Stimulated activated CD8-positive, alpha-beta memory T cell treated with anti-CD3 and anti-CD28 coated beads, Interleukin-12 subunit alpha, Interleukin-12 subunit beta, amount 100 ng/mL, for 1 hour (primary cell): ENCODE data around the gene HEATR5A.
"Not testable (repeated sequence)": the region's sequence is repeated elsewhere in the genome, so short reads cannot be mapped to it uniquely, and the experiment has no call there.

Experiments
- DNase-seq: peaks from one replicate; pipeline ENCODE4 v3.0.0-alpha.2; 2020; ENCODE audit warnings: low read depth

The HEATR5A gene

GRCh38 chr14:31283153-31283552, 137.2 kb downstream of the HEATR5A start:
- no peak for DNase-seq

GRCh38 chr14:31280871-31281220, 139.5 kb downstream of the HEATR5A start:
- no peak for DNase-seq

DNA sequence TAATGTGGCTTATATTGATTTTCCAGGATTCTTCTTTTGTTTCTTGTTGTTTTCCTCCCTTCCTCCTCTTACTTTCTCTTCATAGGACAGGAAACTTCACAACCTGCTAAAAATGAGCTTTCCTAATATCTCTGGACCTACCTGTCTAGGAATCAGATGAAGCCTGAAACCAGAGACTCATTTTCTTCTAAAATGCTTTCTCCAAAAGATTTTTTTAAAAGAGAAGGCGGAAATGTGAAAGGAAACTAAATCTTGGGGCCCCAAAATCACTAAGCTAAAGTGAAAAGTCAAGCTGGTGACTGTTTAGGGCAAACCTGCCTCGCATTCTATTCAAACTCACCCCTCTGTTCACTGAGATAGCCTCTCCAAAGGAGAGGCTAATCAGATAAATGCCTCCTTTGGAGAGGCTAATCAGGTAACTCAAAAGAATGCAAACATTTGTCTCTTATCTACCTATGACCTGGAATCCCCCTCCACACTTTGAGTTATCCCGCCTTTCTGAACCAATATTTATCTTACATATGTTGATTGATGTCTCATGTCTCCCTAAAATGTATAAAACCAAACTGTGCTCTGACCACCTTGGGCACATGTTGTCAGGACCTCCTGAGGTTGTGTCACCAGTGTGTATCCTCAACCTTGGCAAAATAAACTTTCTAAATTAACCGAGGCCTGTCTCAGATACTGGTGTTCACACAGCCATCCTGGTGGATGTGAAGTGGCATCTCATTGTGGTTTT, 140.0 kb downstream of the HEATR5A start:
- DNase-seq, result no peak

DNA sequence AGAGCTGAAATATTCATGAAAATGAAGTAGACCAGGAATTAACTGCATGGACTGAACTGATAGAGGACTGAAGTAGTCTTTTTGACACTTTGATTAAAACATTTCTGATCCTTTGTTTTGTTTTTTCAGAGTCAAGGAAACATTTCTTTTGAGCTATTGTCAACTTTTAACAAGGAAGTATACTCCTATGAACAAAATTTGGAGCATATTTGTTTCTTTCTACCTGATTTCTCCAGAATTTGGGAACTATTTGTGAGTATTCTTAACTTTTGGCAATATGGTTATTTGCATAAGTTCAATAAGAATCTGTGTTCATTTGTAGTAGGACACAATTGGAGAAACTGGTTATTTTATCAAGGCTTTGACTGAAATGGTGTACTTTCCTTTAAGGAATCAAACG, 141.5 kb downstream of the HEATR5A start:
- DNase-seq, result no peak

DNA sequence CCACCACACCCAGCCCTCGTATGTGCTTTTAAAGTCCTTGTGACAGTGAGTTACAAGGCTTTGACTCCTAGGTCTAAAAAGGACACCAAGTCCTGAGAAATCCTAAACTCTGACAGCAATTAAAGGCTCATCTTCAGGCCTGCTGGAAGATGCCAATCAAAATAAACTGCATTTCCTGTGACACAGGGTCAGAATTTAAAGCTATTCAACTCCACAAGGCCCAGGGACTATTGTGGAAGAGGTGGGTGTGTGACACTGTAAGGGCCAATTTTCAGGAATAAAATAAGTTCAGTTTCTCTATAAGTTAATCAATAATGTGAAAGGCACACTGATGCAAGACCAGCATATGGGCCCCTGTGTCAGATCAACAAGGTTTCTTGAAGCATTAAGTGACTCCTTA, 143.3 kb downstream of the HEATR5A start:
- DNase-seq, result no peak

GRCh38 chr14:31276417-31276816, 143.9 kb downstream of the HEATR5A start:
- not testable (repeated sequence) for DNase-seq

DNA sequence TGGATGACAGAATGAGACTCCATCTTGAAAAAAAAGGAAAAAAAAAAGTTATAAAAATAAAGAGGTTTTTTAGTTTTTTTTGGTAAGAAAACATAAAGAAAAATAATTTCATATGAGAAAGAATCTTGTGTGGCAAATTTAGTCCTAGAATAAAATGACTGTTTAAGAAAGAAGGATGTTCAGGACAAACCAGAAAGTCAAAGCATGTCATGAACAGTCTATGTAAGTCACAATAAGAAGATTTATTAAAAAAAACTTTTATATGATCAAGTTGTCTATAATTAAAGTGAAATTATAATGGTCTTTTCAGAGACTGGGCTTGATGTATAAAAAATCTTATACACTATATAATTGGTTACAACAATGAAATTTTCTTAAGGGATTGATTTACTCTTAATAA, 144.6 kb downstream of the HEATR5A start:
- no peak for DNase-seq

DNA sequence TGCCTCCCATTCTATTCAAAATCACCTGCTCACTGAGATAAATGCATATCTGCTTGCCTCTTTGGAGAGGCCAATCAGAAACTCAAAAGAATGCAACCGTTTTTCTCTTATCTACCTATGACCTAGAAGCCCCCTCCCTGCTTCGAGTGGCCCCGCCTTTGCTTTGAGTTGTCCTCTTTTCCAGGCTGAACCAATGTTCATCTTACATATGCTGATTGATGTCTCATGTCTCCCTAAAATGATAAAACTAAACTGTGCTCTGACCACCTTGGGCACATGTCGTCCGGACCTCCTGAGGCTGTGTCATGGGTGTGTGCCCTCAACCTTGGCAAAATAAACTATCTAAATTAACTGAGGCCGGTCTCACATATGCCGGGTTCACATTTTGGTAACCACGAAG, 148.7 kb downstream of the HEATR5A start:
- no peak for DNase-seq

- no peak for DNase-seq
Observed at GRCh38 chr14:31270196-31270772, 150.1 kb downstream of the HEATR5A start.

DNA sequence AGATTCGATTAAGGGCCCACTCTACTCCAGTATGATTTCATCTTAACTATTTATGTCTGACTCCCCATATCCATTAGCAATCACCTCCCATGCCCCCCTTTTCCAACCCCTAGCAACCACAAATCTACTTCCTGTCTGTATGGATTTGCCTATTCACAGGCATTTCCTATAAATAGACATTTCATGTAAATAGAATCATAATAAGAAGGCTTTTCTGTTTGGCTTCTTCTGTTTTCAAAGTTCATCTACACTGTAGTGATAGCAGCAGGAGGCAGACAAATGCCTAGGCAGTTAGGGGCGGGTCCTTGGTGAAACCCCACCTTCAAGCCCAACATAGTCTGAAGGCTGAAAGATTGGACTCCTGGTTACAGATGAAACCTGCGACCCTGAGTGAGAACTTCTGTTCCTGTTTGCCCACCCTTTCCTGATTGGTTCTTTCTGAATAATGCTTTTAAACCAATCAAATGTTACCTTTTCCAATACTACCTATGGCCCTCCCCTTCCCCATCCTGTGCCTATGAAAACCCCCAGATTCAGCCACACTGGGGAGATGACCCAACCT, 150.6 kb downstream of the HEATR5A start:
- DNase-seq, result no peak

DNA sequence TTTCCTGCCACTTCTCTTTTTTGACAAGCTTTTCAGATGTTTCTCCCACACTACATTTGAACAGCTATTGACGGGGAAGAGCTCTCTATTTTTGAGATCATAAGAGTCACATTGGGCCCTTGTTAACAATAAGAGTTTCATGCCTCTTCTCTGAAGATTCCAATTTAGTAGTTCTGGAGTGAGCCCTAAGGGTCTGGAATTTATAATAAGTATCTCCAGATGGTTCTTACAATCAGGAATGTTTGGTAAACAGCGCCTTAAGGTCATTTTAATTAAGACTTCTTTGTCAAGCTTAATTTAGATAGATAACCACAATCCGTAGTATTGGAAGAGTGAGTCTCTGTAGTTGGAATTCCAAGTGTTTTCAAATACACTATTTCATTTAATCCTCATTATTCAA, 152.1 kb downstream of the HEATR5A start:
- DNase-seq, result no peak

GRCh38 chr14:31266437-31267331, 153.7 kb downstream of the HEATR5A start:
- no peak for DNase-seq

DNA sequence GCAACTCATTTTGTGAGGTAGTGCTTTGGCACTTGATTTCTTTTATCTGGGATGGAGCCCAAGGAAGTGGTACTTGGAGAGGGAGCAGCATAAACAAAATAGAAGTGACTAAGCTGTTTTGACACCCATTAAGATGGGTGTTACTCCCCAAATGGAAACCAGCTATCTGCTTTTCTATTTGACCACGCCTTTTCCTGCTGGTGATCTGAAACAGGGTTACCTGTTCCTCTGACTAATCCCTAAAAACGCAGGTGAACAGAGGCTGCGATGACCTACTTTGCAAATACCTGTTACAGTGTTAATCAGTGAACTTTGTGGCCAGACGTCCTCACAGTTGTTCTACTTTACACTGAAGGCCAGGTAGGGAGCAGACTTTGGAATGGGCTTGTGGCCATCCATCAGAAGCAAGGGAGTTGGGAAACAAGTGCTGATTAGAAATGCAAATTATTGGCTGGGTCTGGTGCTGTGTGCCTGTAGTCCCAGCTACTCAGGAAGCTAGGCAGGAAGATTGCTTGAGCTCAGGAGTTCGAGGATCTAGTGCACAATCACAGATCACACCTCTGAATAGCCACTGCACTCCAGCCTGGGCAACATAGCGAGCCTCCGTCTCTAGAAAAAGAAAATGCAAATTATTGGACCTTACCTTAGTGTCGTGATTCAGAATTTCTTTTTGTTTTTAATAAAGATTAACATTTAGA, 154.5 kb downstream of the HEATR5A start:
- no peak for DNase-seq

DNA sequence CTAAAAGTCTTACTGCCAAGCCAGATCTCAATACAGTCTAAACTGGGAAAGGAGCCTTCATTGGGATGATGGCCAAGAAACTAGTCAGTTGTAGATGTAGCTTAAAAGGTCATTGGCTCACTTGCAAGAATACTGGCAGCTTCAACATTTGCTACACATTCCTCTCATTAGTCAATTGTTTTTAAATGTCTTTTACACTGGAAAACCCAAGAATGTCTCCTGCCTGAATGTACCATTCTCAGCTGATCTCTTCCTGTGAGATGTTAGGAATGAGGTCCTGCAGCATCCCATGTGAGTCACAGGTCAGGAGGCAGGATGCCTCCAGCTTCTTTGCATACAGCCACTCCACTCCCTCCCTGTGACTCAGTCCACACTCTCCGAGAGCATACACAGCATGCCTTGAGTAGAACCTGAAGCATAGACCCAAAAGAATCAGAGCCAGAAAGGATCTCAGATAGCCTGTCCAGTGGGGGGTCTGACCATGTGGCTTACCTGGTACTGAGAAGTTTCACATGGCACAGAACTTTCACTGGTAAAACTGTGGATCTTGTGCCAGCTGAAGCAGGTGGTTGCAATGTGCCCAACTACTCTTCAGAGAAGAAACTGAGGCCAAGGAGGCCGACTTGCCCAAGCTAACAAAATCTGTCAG, 156.7 kb downstream of the HEATR5A start:
- no peak for DNase-seq

- DNase-seq, result no peak
Observed at GRCh38 chr14:31261859-31262731, 158.3 kb downstream of the HEATR5A start.

DNA sequence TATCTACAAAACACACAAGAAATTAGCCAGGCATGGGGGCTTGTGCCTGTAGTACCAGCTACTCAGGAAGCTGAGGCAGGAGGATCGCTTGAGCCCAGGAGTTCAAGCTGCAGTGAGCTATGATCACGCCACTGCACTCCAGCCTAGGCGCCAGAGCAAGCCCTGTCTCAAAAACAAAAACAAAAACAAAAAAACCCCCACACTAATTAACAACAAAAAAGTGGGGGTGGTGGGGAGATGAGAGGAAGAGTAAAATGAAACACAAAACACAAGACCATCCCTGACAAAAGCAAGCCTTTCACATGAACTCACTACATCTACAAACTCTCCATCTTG, 158.9 kb downstream of the HEATR5A start:
- DNase-seq, result no peak

GRCh38 chr14:31259040-31259435, 161.3 kb downstream of the HEATR5A start:
- DNase-seq, result not testable (repeated sequence)

DNA sequence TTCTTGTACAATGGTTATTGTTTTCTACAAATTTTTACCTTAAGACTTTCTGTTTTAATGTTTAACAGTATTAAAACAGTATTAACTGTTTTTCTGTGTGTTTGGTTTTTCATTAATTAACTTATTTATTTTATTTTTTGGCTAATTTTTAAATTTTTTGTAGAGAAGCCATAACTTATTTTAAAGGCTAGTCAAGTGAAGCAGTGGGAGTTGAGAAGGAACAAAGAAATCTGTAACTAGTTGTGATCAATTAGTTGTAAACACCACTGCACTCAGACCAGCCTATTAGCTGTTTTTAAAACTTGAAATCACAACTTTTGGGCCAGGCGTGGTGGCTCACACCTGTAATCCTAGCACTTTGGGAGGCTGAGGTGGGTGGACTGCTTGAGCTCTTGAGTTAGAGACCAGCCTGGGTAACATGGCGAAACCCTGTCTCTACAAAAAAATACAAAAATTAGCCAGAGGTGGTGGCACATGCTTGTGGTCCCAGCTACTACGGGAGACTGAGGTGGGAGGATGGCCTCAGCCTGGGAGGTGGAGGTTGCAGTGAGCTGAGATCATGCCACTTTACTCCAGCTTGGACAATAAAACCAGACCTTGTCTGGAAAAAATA, 161.8 kb downstream of the HEATR5A start:
- no peak for DNase-seq

DNA sequence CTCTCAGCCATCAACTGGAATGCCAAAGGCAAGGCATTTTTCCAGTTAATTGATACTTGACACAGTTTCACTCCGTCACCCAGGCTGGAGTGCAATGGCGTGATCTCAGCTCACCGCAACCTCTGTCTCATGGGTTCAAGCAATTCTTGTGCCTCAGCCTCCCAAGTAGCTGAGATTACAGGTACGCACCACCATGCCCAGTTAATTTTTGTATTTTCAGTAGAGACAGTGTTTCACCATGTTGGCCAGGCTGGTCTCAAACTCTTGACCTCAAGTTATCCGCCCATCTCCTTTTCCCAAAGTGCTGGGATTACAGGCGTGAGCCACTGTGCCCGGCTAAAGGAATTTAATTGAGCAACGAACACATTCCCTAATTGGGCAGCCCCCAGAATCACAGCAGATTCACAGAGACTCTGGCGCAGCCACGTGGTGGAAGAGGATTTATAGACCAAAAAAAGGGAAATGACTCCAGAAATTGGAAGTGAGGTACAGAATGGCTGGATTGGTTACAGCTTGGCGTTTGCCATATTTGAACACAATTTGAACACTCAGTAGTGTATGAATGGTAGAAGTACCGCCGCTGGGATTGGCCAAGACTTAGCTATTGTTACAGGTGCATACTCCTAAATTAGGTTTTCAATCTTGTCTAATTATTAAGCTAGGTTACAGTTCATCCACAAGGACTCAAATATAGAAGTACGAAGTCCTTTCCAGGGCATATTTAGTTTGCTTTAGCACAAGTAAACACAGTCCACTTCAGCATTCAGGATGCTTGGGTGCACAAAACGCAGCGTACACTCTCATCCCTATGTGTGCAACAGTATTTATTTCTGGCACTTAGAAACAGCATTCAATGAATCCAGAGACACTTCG, 162.6 kb downstream of the HEATR5A start:
- not testable (repeated sequence) for DNase-seq
